ENCODE data around the gene GALR1. TPM values are rescaled to one million over a fixed set of nuclear protein-coding genes. Genes with fewer than 3 reads are reported as not detected.

The GALR1 gene
- total RNA-seq, 2 donors from 2014 or later: 0.04 to 0.07 TPM

DNA sequence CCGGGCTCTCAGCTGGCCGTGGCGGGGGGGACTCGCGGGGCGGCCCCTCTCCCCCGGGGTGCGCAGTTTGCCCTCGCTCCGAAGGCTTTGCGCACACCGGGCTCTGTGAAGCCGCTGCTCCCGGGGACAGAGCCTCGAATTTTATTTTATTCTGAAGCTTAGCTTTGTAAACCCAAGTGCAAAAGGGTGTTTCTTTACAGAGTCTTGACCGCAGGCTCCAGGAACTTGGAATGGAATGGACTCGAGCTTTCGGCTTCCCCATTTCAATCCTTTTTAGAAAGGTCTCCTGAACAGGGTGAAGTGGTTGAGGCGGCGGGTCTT, 2.0 kb downstream of the GALR1 start:
- DNase-seq (ENCODE audit: low spot score): no peak
- Histone ChIP-seq H3K4me3 (no peak overlapping the region), H3K36me3 (no peaks in the 10 kb centered on the region), H3K27ac (no peak overlapping the region), H3K4me1 (peaks cover 0 to 27% of the 10 kb centered on the region in 2 donors), H3K27me3 (peaks cover 9 to 22% of the 10 kb centered on the region in 2 donors), H3K9me3 (peaks cover 0 to 20% of the 10 kb centered on the region in 2 donors)
- no peak for TF ChIP-seq CTCF (IDR thresholded peaks at IDR 0.05)

DNA sequence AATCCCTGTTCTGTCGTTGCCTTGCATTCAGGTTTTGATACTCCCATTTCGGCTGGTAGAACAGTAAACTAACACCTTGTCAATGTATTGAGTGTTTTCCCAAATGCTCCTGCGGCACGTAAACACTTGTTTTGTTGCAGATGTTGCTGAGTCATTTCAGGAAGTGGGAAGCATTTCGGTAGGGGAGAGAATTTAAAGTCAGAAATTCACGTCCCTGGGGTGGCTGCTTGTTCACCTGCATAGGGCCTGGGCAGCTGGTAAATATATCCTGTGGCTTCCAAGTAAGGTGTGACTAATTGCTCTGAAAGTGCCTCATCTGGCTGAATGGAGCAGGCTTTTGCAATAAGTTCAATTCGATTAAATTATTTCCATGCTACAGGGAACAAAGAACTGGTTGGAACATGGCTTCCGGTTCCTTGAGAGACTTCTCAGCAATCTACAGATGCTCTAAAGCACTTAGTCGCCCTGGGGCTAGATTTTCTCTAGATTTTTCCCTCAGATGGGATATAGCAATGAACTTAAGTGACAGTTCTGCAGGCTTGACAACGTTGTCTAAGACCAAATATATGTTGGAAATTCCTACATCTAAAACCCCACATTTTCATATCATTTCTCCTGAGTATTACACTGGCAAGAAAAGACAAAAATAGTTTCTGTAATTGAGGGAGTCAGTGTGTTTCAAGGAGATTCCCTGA, 5.2 kb downstream of the GALR1 start:
- H3K4me1 ChIP-seq: peaks cover 0 to 20% of the 10 kb centered on the region in 2 donors
- TF ChIP-seq CTCF (IDR thresholded peaks at IDR 0.05): no peak
- no peak overlapping the region for H3K27ac ChIP-seq
- no peaks in the 10 kb centered on the region for H3K9me3 ChIP-seq
- H3K27me3 ChIP-seq: peaks cover 9 to 17% of the 10 kb centered on the region in 2 donors
- H3K4me3 ChIP-seq: no peak overlapping the region
- no peak for DNase-seq (ENCODE audit: low spot score)
- no peaks in the 10 kb centered on the region for H3K36me3 ChIP-seq

- Histone ChIP-seq H3K36me3 (no peaks in the 10 kb centered on the region), H3K27ac (no peak overlapping the region), H3K4me3 (no peak overlapping the region), H3K4me1 (peaks cover 0 to 13% of the 10 kb centered on the region in 2 donors), H3K9me3 (no peaks in the 10 kb centered on the region), H3K27me3 (peaks cover 3 to 12% of the 10 kb centered on the region in 2 donors)
- no peak for DNase-seq (ENCODE audit: low spot score)
- TF ChIP-seq CTCF (IDR thresholded peaks at IDR 0.05): no peak
Observed at GRCh38 chr18:77255426-77256105, 5.9 kb downstream of the GALR1 start.

GRCh38 chr18:77262643-77263465, 13.2 kb downstream of the GALR1 start:
- no peak for TF ChIP-seq CTCF (IDR thresholded peaks at IDR 0.05)
- H3K27me3 ChIP-seq: no peaks in the 10 kb centered on the region
- no peak overlapping the region for H3K4me3 ChIP-seq
- DNase-seq (ENCODE audit: low spot score): no peak
- H3K36me3 ChIP-seq: no peaks in the 10 kb centered on the region
- no peaks in the 10 kb centered on the region for H3K9me3 ChIP-seq
- H3K4me1 ChIP-seq: no peaks in the 10 kb centered on the region
- H3K27ac ChIP-seq: no peak overlapping the region

GRCh38 chr18:77263466-77263763, 13.8 kb downstream of the GALR1 start:
- no peak for DNase-seq (ENCODE audit: low spot score)
- H3K27me3 ChIP-seq: no peaks in the 10 kb centered on the region
- H3K27ac ChIP-seq: no peak overlapping the region
- no peaks in the 10 kb centered on the region for H3K4me1 ChIP-seq
- no peak overlapping the region for H3K4me3 ChIP-seq
- no peaks in the 10 kb centered on the region for H3K36me3 ChIP-seq
- H3K9me3 ChIP-seq: no peaks in the 10 kb centered on the region
- TF ChIP-seq CTCF (IDR thresholded peaks at IDR 0.05): no peak
